Epithelial cell of proximal tubule (primary cell): ENCODE data around the gene AP3B1. TPM values are rescaled to one million over a fixed set of nuclear protein-coding genes. Genes with fewer than 3 reads are reported as not detected.

Experiments used
- DNase-seq: peaks from one replicate; pipeline ENCODE4 v3.0.0-alpha.2; 2011; ENCODE audit warnings: low read depth
- H3K4me3 ChIP-seq: 2 replicates; pipeline ENCODE4 v1.5.1; 2011; ENCODE audit warnings: low read depth, mild to moderate bottlenecking, low read length
- total RNA-seq: library from RNA; depleted of rRNA; stranded (reverse); fragments of >200 nt; gene quantifications from 2 replicates; pipeline ENCODE4 v1.2.3, GENCODE V29; 2015
- TF ChIP-seq, protein P1 (sequence below): conservative IDR thresholded peaks from 2 replicates; pipeline ENCODE4 v1.5.1; 2012; ENCODE audit warnings: low read depth, mild to moderate bottlenecking, low read length

The AP3B1 gene
- total RNA-seq, 1 donor from 2014 or later = 47.1 TPM

DNA sequence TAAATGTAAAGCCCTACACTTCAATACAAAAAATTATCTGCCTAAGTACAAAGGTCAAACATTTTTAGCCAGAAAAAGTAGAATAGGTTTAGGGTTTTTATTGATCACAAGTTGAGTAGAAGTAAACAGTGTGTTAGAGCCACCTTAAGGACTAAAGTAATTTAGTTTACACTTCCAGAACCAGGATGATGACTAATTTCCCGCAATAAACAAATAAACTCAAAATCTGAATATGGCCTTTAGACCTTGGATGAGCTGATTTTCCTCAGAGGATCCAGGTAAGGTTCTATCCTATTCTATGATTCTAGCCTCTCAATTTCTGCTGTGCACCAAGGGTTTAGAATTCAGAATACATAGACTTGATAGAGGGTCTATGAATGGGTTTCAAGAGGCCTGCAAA is 338.9 kb downstream of the AP3B1 start:
- no peak for DNase-seq

DNA sequence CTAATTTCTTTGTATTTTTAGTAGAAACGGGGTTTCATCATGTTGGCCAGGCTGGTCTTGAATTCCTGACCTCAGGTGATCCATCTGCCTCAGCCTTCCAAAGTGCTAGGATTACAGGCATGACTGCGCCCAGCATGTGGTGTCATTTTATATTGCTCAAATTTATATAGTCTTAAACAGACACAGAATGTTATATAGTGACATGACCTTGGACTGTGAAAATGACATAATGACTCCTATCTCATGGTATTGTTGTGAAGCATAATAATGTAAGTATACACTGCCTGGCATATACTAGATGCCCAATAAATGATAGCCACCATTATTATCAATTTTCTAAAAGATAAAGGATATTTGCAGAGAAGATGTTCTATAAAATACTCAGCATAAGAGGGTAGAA is 341.1 kb downstream of the AP3B1 start:
- TF ChIP-seq, protein P1, sequence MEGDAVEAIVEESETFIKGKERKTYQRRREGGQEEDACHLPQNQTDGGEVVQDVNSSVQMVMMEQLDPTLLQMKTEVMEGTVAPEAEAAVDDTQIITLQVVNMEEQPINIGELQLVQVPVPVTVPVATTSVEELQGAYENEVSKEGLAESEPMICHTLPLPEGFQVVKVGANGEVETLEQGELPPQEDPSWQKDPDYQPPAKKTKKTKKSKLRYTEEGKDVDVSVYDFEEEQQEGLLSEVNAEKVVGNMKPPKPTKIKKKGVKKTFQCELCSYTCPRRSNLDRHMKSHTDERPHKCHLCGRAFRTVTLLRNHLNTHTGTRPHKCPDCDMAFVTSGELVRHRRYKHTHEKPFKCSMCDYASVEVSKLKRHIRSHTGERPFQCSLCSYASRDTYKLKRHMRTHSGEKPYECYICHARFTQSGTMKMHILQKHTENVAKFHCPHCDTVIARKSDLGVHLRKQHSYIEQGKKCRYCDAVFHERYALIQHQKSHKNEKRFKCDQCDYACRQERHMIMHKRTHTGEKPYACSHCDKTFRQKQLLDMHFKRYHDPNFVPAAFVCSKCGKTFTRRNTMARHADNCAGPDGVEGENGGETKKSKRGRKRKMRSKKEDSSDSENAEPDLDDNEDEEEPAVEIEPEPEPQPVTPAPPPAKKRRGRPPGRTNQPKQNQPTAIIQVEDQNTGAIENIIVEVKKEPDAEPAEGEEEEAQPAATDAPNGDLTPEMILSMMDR = no peak
- no peak overlapping the region for H3K4me3 ChIP-seq
- no peak for DNase-seq

More for the DNA sequence above, 338.9 kb downstream of the AP3B1 start:
- H3K4me3 ChIP-seq = no peak overlapping the region
- TF ChIP-seq, protein P1 = no peak

DNA sequence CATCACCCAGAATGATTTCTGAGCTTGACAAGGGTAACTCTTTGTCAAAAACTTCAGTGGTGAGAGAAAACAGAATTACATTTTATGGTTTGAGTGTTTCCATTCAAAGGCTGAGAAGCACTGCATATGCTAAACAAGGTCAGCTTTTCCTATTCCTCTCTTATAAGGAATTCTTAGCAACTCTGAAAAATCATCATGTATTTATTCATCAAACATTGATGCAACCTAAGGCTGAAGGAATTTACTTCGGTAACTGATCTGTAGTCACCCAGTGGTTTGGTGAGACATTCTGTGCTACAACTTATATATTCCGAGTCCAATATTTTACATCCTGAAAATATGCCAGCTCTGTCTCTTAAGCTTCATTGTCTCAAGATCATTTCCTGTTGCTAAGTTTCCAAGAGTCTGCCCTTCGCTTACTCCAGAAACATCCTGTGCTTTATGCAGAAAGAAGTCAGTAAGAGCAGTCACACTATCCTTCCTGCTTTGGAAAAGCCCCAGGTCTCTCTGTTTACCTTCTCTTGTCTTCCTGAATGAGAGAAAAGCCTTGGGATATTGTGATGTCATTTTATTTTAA is 341.8 kb downstream of the AP3B1 start:
- DNase-seq = no peak
- TF ChIP-seq, protein P1 = no peak
- H3K4me3 ChIP-seq = no peak overlapping the region

Other genes with a start within 250 kb of the AP3B1 start
- gene SCAMP1, start 65.9 kb upstream of the AP3B1 start, total RNA-seq = 23.1 and 23.9 TPM in 2 replicates